Vagina (tissue), 2 donors: Measurements from ENCODE around the gene CHCHD1.

Experiments used
- CTCF ChIP-seq, 3 experiments: fragments of 450-650 bp in 2 of 3; fragments of 200-600 bp in 1 of 3; sonication (generic) in 1 of 3; IDR thresholded peaks; one replicate each; pipeline ENCODE4 v1.5.1; 2017 to 2019; ENCODE audit warnings: antibody characterized with exemption in 3 of 3, mild to moderate bottlenecking in 2 of 3, moderate library complexity in 2 of 3
- POLR2A ChIP-seq, 2 donors: fragments of 450-650 bp; IDR thresholded peaks; one replicate each; pipeline ENCODE4 v1.6.1; 2017; ENCODE audit warnings: antibody characterized with exemption in 2 of 2, mild to moderate bottlenecking in 2 of 2, moderate library complexity in 2 of 2
- POLR2AphosphoS5 ChIP-seq, 2 donors: sonication (generic); formaldehyde crosslinking; IDR thresholded peaks; one replicate each; pipeline ENCODE4 v1.9.0; 2017; ENCODE audit warnings: antibody characterized with exemption in 2 of 2, mild to moderate bottlenecking in 2 of 2, low read depth in 1 of 2; ENCODE audit not compliant: insufficient read depth in 1 of 2

GRCh38 chr10:73762915-73763314 is 18.9 kb upstream of the CHCHD1 start:
- TF ChIP-seq CTCF (IDR thresholded peaks at IDR 0.05): no peak
- TF ChIP-seq POLR2A (IDR thresholded peaks at IDR 0.05): no peak
- TF ChIP-seq POLR2AphosphoS5 (IDR thresholded peaks at IDR 0.05; ENCODE audit: insufficient read depth in 1 of 2, low read depth in 1 of 2): no peak
